H1 (cell line): Measurements from ENCODE around the gene SLC25A51. TPM values are rescaled to one million over a fixed set of nuclear protein-coding genes. Genes with fewer than 3 reads are reported as not detected.

Source experiments
- CTCF ChIA-PET: fragments of 300-600 bp; sonication (Branson Sonifier 250); formaldehyde crosslinking; loops from one replicate; lab custom pipeline; 2021; ENCODE audit not compliant: partially characterized antibody; lab: Charles Lee
- POLR2A ChIA-PET: fragments of 300-600 bp; sonication (Branson Sonifier 250); formaldehyde crosslinking; loops from one replicate; lab custom pipeline; 2021; ENCODE audit warnings: inconsistent platforms; ENCODE audit not compliant: partially characterized antibody; lab: Charles Lee
- DNase-seq, 2 experiments: peaks; one replicate each; pipeline versions ENCODE4 v3.0.0 to v3.0.0-alpha.2; 2010 to 2022; ENCODE audit warnings: low spot score in 2 of 2, low read depth in 1 of 2, mixed read lengths in 1 of 2
- FAIRE-seq: peaks from 2 replicates; lab custom pipeline; 2011; peaks lifted over from hg19 to GRCh38; lab: Jason Lieb, UNC
- H2AFZ ChIP-seq: 2 replicates; pipeline ENCODE4 v1.8.1; 2012; ENCODE audit warnings: low read length, inconsistent platforms
- H2AK5ac ChIP-seq: 2 replicates; pipeline ENCODE4 v1.6.1; 2013; ENCODE audit warnings: low read depth, low read length
- H2BK120ac ChIP-seq: replicated peaks from 2 replicates; pipeline ENCODE3; 2013; ENCODE audit warnings: low read depth, low read length, inconsistent platforms
- H2BK12ac ChIP-seq: 2 replicates; pipeline ENCODE4 v1.6.1; 2013; ENCODE audit warnings: low read depth, low read length
- H2BK15ac ChIP-seq: 2 replicates; pipeline ENCODE4 v1.6.1; 2013; ENCODE audit warnings: low read length
- H2BK20ac ChIP-seq: 2 replicates; pipeline ENCODE4 v1.6.1; 2013; ENCODE audit warnings: low read length
- H2BK5ac ChIP-seq: 2 replicates; pipeline ENCODE4 v1.6.1; 2013; ENCODE audit warnings: low read depth, low read length
- H3K14ac ChIP-seq: 2 replicates; pipeline ENCODE4 v1.6.1; 2013; ENCODE audit warnings: inconsistent platforms; ENCODE audit not compliant: insufficient read length
- H3K18ac ChIP-seq: 2 replicates; pipeline ENCODE4 v1.6.1; 2013; ENCODE audit warnings: low read length; ENCODE audit errors: extremely low read depth
- H3K23ac ChIP-seq: 2 replicates; pipeline ENCODE4 v1.6.1; 2013; ENCODE audit warnings: inconsistent platforms; ENCODE audit not compliant: insufficient read length
- H3K23me2 ChIP-seq: 2 replicates; pipeline ENCODE4 v1.6.1; 2013; ENCODE audit warnings: low read depth, low read length
- H3K27ac ChIP-seq: 2 replicates; pipeline ENCODE4 v1.6.1; 2011; ENCODE audit warnings: low read depth, low read length, inconsistent platforms
- H3K27me3 ChIP-seq, 4 experiments: replicated peaks in 1 of 4; 1 replicate in 1 of 4; 2 replicates in 3 of 4; pipeline versions ENCODE4 v1.6.1 to v1.8.1; 2011 to 2013; ENCODE audit warnings: low read length in 3 of 4, mild to moderate bottlenecking in 3 of 4, inconsistent platforms in 2 of 4, mixed read lengths in 2 of 4, moderate library complexity in 1 of 4; ENCODE audit not compliant: control insufficient read depth in 3 of 4, insufficient read depth in 3 of 4; ENCODE audit errors: extremely low read depth in 1 of 4
- H3K36me3 ChIP-seq, 4 experiments: 2 replicates each; pipeline versions ENCODE4 v1.6.1 to v1.8.1; 2011 to 2013; ENCODE audit warnings: mild to moderate bottlenecking in 4 of 4, low read length in 3 of 4, moderate library complexity in 2 of 4, control low read depth in 1 of 4, inconsistent platforms in 1 of 4; ENCODE audit not compliant: insufficient read depth in 4 of 4, control insufficient read depth in 2 of 4
- H3K4ac ChIP-seq: replicated peaks from 2 replicates; pipeline ENCODE3; 2013; ENCODE audit warnings: low read length, low read depth, mixed read lengths, inconsistent platforms; ENCODE audit not compliant: insufficient read length
- H3K4me1 ChIP-seq, 4 experiments: replicated peaks in 1 of 4; 1 replicate in 1 of 4; 2 replicates in 3 of 4; pipeline versions ENCODE4 v1.6.1 to v1.8.1; 2011 to 2013; ENCODE audit warnings: low read length in 3 of 4, inconsistent platforms in 2 of 4, mixed read lengths in 1 of 4; ENCODE audit not compliant: insufficient read depth in 4 of 4, control insufficient read depth in 3 of 4
- H3K4me2 ChIP-seq, 2 experiments: 2 replicates each; pipeline versions ENCODE4 v1.6.1 to v1.8.1; 2011 to 2013; ENCODE audit warnings: low read depth in 2 of 2, low read length in 2 of 2, control low read depth in 1 of 2, inconsistent platforms in 1 of 2, mild to moderate bottlenecking in 1 of 2; ENCODE audit not compliant: insufficient read depth in 1 of 2
- H3K4me3 ChIP-seq, 4 experiments: fragments of 200-600, 300-600 bp in 1 of 4; sonication (generic), shearing (Covaris generic), sonication (Bioruptor Twin) in 1 of 4; 2 replicates each; pipeline versions ENCODE4 v1.5.1 to v1.8.1; 2011 to 2016; ENCODE audit warnings: low read length in 4 of 4, low read depth in 3 of 4, control low read depth in 2 of 4, inconsistent platforms in 2 of 4, mild to moderate bottlenecking in 2 of 4, mixed read lengths in 1 of 4, moderate library complexity in 1 of 4; ENCODE audit not compliant: insufficient read depth in 2 of 4; ENCODE audit errors: extremely low read depth in 1 of 4
- H3K56ac ChIP-seq: replicated peaks from 2 replicates; pipeline ENCODE3; 2013; ENCODE audit warnings: low read depth, mild to moderate bottlenecking, mixed read lengths, low read length, inconsistent platforms; ENCODE audit not compliant: insufficient read length
- H3K79me1 ChIP-seq: 2 replicates; pipeline ENCODE4 v1.6.1; 2013; ENCODE audit warnings: low read depth, low read length, control low read depth
- H3K79me2 ChIP-seq, 2 experiments: 2 replicates each; pipeline versions ENCODE4 v1.6.1 to v1.8.1; 2012 to 2013; ENCODE audit warnings: low read length in 2 of 2, mild to moderate bottlenecking in 2 of 2, inconsistent platforms in 1 of 2; ENCODE audit not compliant: insufficient read depth in 2 of 2, control insufficient read depth in 1 of 2
- H3K9ac ChIP-seq, 4 experiments: replicated peaks in 1 of 4; 1 replicate in 1 of 4; 2 replicates in 3 of 4; pipeline versions ENCODE4 v1.6.1 to v1.8.1; 2011 to 2013; ENCODE audit warnings: low read depth in 3 of 4, low read length in 3 of 4, control low read depth in 2 of 4, mild to moderate bottlenecking in 2 of 4, moderate library complexity in 2 of 4, inconsistent platforms in 1 of 4; ENCODE audit errors: extremely low read depth in 1 of 4
- H3K9me3 ChIP-seq, 2 experiments: 2 replicates each; pipeline versions ENCODE4 v1.6.1 to v1.8.1; 2012 to 2013; ENCODE audit warnings: mild to moderate bottlenecking in 2 of 2, moderate library complexity in 2 of 2, control low read depth in 1 of 2, inconsistent platforms in 1 of 2, low read depth in 1 of 2, low read length in 1 of 2, mixed read lengths in 1 of 2; ENCODE audit not compliant: insufficient read depth in 2 of 2
- H4K20me1 ChIP-seq, 2 experiments: replicated peaks in 1 of 2; 2 replicates each; pipeline versions ENCODE3 to v1.8.1; 2011 to 2013; ENCODE audit warnings: inconsistent platforms in 2 of 2, low read length in 2 of 2, mild to moderate bottlenecking in 1 of 2; ENCODE audit not compliant: insufficient read depth in 2 of 2, control insufficient read depth in 1 of 2
- H4K5ac ChIP-seq: 2 replicates; pipeline ENCODE4 v1.6.1; 2013; ENCODE audit warnings: low read length, low read depth, mixed read lengths, inconsistent platforms; ENCODE audit not compliant: insufficient read length
- H4K8ac ChIP-seq: 2 replicates; pipeline ENCODE4 v1.8.0; 2013; ENCODE audit warnings: mild to moderate bottlenecking, moderate library complexity, low read length, inconsistent platforms; ENCODE audit not compliant: insufficient read depth; ENCODE audit errors: extremely low read depth
- H4K91ac ChIP-seq: replicated peaks from 2 replicates; pipeline ENCODE3; 2013; ENCODE audit warnings: low read length, mixed read lengths, inconsistent platforms; ENCODE audit not compliant: insufficient read length
- BACH1 ChIP-seq: IDR thresholded peaks from 2 replicates; pipeline ENCODE4 v1.6.1; 2012; ENCODE audit warnings: low read length, improper control_type of control experiment
- CHD2 ChIP-seq: IDR thresholded peaks from 2 replicates; pipeline ENCODE4 v1.6.1; 2012; ENCODE audit warnings: low read length, improper control_type of control experiment
- GABPA ChIP-seq: IDR thresholded peaks from 2 replicates; pipeline ENCODE4 v1.6.1; 2011; ENCODE audit warnings: mild to moderate bottlenecking, low read length, moderate library complexity, borderline replicate concordance; ENCODE audit not compliant: insufficient read depth
- GTF2F1 ChIP-seq: IDR thresholded peaks from 2 replicates; pipeline ENCODE4 v1.6.1; 2012; ENCODE audit warnings: low read depth, low read length, improper control_type of control experiment, borderline replicate concordance
- MAX ChIP-seq: IDR thresholded peaks from 2 replicates; pipeline ENCODE4 v1.6.1; 2012; ENCODE audit warnings: inconsistent platforms
- SAP30 ChIP-seq: fragments of 300-600 bp; sonication (generic); IDR thresholded peaks from 2 replicates; pipeline ENCODE4 v1.7.1; 2012; ENCODE audit warnings: low read length, moderate library complexity, mild to moderate bottlenecking, inconsistent platforms; ENCODE audit not compliant: insufficient read depth, insufficient replicate concordance
- TAF7 ChIP-seq: optimal IDR thresholded peaks from 2 replicates; pipeline ENCODE3; 2011; ENCODE audit warnings: low read depth, mild to moderate bottlenecking, inconsistent platforms, low read length, moderate library complexity, borderline replicate concordance
- ZNF274 ChIP-seq: IDR thresholded peaks from 2 replicates; pipeline ENCODE4 v1.7.0; 2012; ENCODE audit warnings: low read length, borderline replicate concordance; ENCODE audit errors: extremely low read depth
- WGBS, 2 experiments: shearing (Covaris generic) in 1 of 2; methylation state at CpG; one replicate each; pipeline versions ENCODE4 v1.1.6 to v1.1.7; 2013 to 2015; ENCODE audit warnings: low lambda C conversion rate in 2 of 2, mixed read lengths in 2 of 2, inconsistent platforms in 1 of 2, low coverage in 1 of 2, missing lambda C conversion rate in 1 of 2; ENCODE audit not compliant: insufficient replicate concordance in 2 of 2, insufficient coverage in 1 of 2, insufficient read length in 1 of 2; ENCODE audit errors: extremely low coverage in 1 of 2, missing lambda C conversion rate in 1 of 2; 5-methylcytosine and 5-hydroxymethylcytosine counted together
- polyA plus RNA-seq, 7 experiments: library from polyadenylated mRNA; depleted of rRNA in 3 of 7; stranded (reverse) in 5 of 7; unstranded in 2 of 7; fragments of >200 nt in 5 of 7; fragments of 200-250 nt in 2 of 7; gene quantifications; 1 replicate in 5 of 7; 2 replicates in 1 of 7; 4 replicates in 1 of 7; pipeline versions ENCODE4 v1.2.1 to v1.2.3, GENCODE V29; 2011 to 2013; ENCODE audit warnings: missing spikeins in 2 of 7, mixed read lengths in 2 of 7
- total RNA-seq: library from RNA; stranded (reverse); fragmentation: NEBNext Ultra II Directional; extraction: Animal tissue kit (Norgen Biotek cat#: 25700); gene quantifications from 2 replicates; pipeline ENCODE4 v1.2.1, GENCODE V29; 2021

Gene SLC25A51
- total and polyA plus RNA-seq, 2 of the 8 experiments (the other 6 are each of a cell fraction or from before 2014, with no cell fraction given): 8.0 to 14.5 TPM

- peaks cover 2% of the 10 kb centered on the region; the same call in 1 of the 2 replicates for H3K79me1 ChIP-seq
- H4K20me1 ChIP-seq: peaks cover 0 to 3% of the 10 kb centered on the region in 2 experiments
- no peak overlapping the region for H3K18ac ChIP-seq
- H2BK5ac ChIP-seq: no peak overlapping the region
- TF ChIP-seq TAF7 (no peak), CHD2 (no peak), SAP30 (no peak), BACH1 (no peak), GTF2F1 (no peak), MAX (no peak), GABPA (no peak), ZNF274 (no peak)
- TF ChIP-seq, all 59 proteins: peak for 0
- Histone ChIP-seq H3K27ac (no peak overlapping the region), H3K4me1 (peaks cover 0 to 25% (median 13%) of the 10 kb centered on the region in 4 experiments; a peak in 5 of 7 replicates), H3K9me3 (no peaks in the 10 kb centered on the region), H3K79me2 (no peaks in the 10 kb centered on the region), H4K91ac (no peak overlapping the region), H2BK120ac (no peak overlapping the region), H2BK20ac (no peak overlapping the region), H3K27me3 (no peaks in the 10 kb centered on the region), H3K23me2 (no peaks in the 10 kb centered on the region), H4K5ac (no peak overlapping the region), H3K56ac (no peak overlapping the region), H3K4ac (no peak overlapping the region), H4K8ac (no peak overlapping the region), H3K23ac (no peak overlapping the region), H2BK15ac (no peak overlapping the region), H3K14ac (no peak overlapping the region), H3K9ac (no peak overlapping the region), H2AFZ (no peak overlapping the region), H2AK5ac (no peak overlapping the region), H3K4me2 (no peak overlapping the region), H3K36me3 (no peaks in the 10 kb centered on the region), H2BK12ac (no peak overlapping the region), H3K4me3 (no peak overlapping the region)
- 88% methylated on average over 9 of the region's 9 CpGs; no CpG with 5 or more reads in 1 of the 2 experiments for WGBS, 2 experiments
- no peak for FAIRE-seq
- CTCF ChIA-PET: interaction anchor here (0.9 to 1.1 kb wide), 2 partner anchors 30 to 37 kb away, joined by 3 read pairs; no protein-coding TSS in a partner anchor
- POLR2A ChIA-PET: no interaction called here
- DNase-seq: no peak
Measured at GRCh38 chr9:37927132-37927531, 23.2 kb upstream of the SLC25A51 start.
